Stimulated activated naive CD8-positive, alpha-beta T cell treated with anti-CD3 and anti-CD28 coated beads, Interleukin-15, Interleukin-2, amounts not matched to agents 100 ng/mL and 50 ng/mL, for 24 hours (primary cell): ENCODE measurements around the gene SUMF1.
A peak's percentile ranks its signal among the peaks of the same experiment; 100 is the strongest.
"Not testable (repeated sequence)": the region's sequence is repeated elsewhere in the genome, so short reads cannot be mapped to it uniquely, and the experiment has no call there.

Source experiments
- H3K27ac Mint-ChIP-seq: one replicate; pipeline ENCODE4 v1.8.0; 2021; ENCODE audit warnings: mild to moderate bottlenecking, mixed read lengths
- H3K27me3 Mint-ChIP-seq: one replicate; pipeline ENCODE4 v1.8.0; 2021; ENCODE audit warnings: mixed read lengths
- H3K36me3 Mint-ChIP-seq: one replicate; pipeline ENCODE4 v1.8.0; 2021; ENCODE audit warnings: low read depth, mixed read lengths
- H3K4me1 Mint-ChIP-seq: one replicate; pipeline ENCODE4 v1.8.0; 2021; ENCODE audit warnings: low read depth, mixed read lengths
- H3K4me3 Mint-ChIP-seq: one replicate; pipeline ENCODE4 v1.8.0; 2021; ENCODE audit warnings: mild to moderate bottlenecking, mixed read lengths
- H3K9me3 Mint-ChIP-seq: one replicate; pipeline ENCODE4 v1.8.0; 2021; ENCODE audit warnings: mixed read lengths

Gene SUMF1

GRCh38 chr3:4340411-4341335, 126.4 kb downstream of the SUMF1 start:
- Mint-ChIP-seq H3K27me3 (no peaks in the 10 kb centered on the region), H3K27ac (peak overlapping the region; percentile 5), H3K36me3 (peaks cover 6% of the 10 kb centered on the region), H3K9me3 (no peaks in the 10 kb centered on the region), H3K4me3 (no peak overlapping the region), H3K4me1 (no peaks in the 10 kb centered on the region)

GRCh38 chr3:4340077-4340410, 127.0 kb downstream of the SUMF1 start:
- Mint-ChIP-seq H3K9me3 (no peaks in the 10 kb centered on the region), H3K27ac (no peak overlapping the region), H3K27me3 (no peaks in the 10 kb centered on the region), H3K4me3 (no peak overlapping the region), H3K4me1 (no peaks in the 10 kb centered on the region), H3K36me3 (peaks cover 6% of the 10 kb centered on the region)

- no peaks in the 10 kb centered on the region for H3K27me3 Mint-ChIP-seq
Observed at GRCh38 chr3:4338751-4339150, 128.3 kb downstream of the SUMF1 start.

GRCh38 chr3:4336850-4337546, 130.1 kb downstream of the SUMF1 start:
- H3K27me3 Mint-ChIP-seq, result no peaks in the 10 kb centered on the region
- H3K36me3 Mint-ChIP-seq, result peaks cover 6% of the 10 kb centered on the region
- no peak overlapping the region for H3K4me3 Mint-ChIP-seq
- H3K27ac Mint-ChIP-seq, result no peak overlapping the region
- no peaks in the 10 kb centered on the region for H3K4me1 Mint-ChIP-seq
- no peaks in the 10 kb centered on the region for H3K9me3 Mint-ChIP-seq

More at GRCh38 chr3:4338751-4339150, 128.3 kb downstream of the SUMF1 start:
- Mint-ChIP-seq H3K9me3 (no peaks in the 10 kb centered on the region), H3K4me1 (no peaks in the 10 kb centered on the region), H3K4me3 (no peak overlapping the region), H3K36me3 (peaks cover 6% of the 10 kb centered on the region), H3K27ac (no peak overlapping the region)

GRCh38 chr3:4335840-4336562, 131.1 kb downstream of the SUMF1 start:
- Mint-ChIP-seq H3K9me3 (no peaks in the 10 kb centered on the region), H3K4me3 (no peak overlapping the region), H3K4me1 (no peaks in the 10 kb centered on the region), H3K36me3 (peaks cover 6% of the 10 kb centered on the region), H3K27me3 (no peaks in the 10 kb centered on the region), H3K27ac (no peak overlapping the region)

- H3K27me3 Mint-ChIP-seq, result no peaks in the 10 kb centered on the region
- H3K4me1 Mint-ChIP-seq, result no peaks in the 10 kb centered on the region
- no peak overlapping the region for H3K4me3 Mint-ChIP-seq
- peaks cover 8% of the 10 kb centered on the region for H3K9me3 Mint-ChIP-seq
- H3K36me3 Mint-ChIP-seq, result peaks cover 5% of the 10 kb centered on the region
- H3K27ac Mint-ChIP-seq, result no peak overlapping the region
Observed at GRCh38 chr3:4334548-4334947, 132.5 kb downstream of the SUMF1 start.

GRCh38 chr3:4332991-4333390, 134.1 kb downstream of the SUMF1 start:
- Mint-ChIP-seq H3K9me3 (peaks cover 16% of the 10 kb centered on the region), H3K27ac (no peak overlapping the region), H3K4me3 (no peak overlapping the region)

GRCh38 chr3:4332574-4332973, 134.5 kb downstream of the SUMF1 start:
- H3K4me3 Mint-ChIP-seq, result no peak overlapping the region
- H3K36me3 Mint-ChIP-seq, result peaks cover 18% of the 10 kb centered on the region
- H3K4me1 Mint-ChIP-seq, result no peaks in the 10 kb centered on the region
- peaks cover 16% of the 10 kb centered on the region for H3K9me3 Mint-ChIP-seq
- no peaks in the 10 kb centered on the region for H3K27me3 Mint-ChIP-seq
- H3K27ac Mint-ChIP-seq, result no peak overlapping the region

More at GRCh38 chr3:4332991-4333390, 134.1 kb downstream of the SUMF1 start:
- Mint-ChIP-seq H3K36me3 (peaks cover 18% of the 10 kb centered on the region), H3K27me3 (no peaks in the 10 kb centered on the region), H3K4me1 (no peaks in the 10 kb centered on the region)

GRCh38 chr3:4332111-4332510, 135.0 kb downstream of the SUMF1 start:
- Mint-ChIP-seq H3K27me3 (no peaks in the 10 kb centered on the region), H3K36me3 (peaks cover 20% of the 10 kb centered on the region), H3K4me1 (no peaks in the 10 kb centered on the region), H3K4me3 (no peak overlapping the region), H3K27ac (no peak overlapping the region), H3K9me3 (peaks cover 19% of the 10 kb centered on the region)

GRCh38 chr3:4329806-4330205, 137.3 kb downstream of the SUMF1 start:
- peaks cover 21% of the 10 kb centered on the region for H3K9me3 Mint-ChIP-seq
- H3K36me3 Mint-ChIP-seq, result peaks cover 22% of the 10 kb centered on the region
- not testable (repeated sequence) for H3K27me3 Mint-ChIP-seq, H3K4me1 Mint-ChIP-seq, H3K27ac Mint-ChIP-seq, H3K4me3 Mint-ChIP-seq

GRCh38 chr3:4326868-4327267, 140.2 kb downstream of the SUMF1 start:
- Mint-ChIP-seq H3K27ac (no peak overlapping the region), H3K4me1 (no peaks in the 10 kb centered on the region), H3K36me3 (peaks cover 22% of the 10 kb centered on the region), H3K9me3 (peaks cover 21% of the 10 kb centered on the region), H3K4me3 (no peak overlapping the region), H3K27me3 (no peaks in the 10 kb centered on the region)

GRCh38 chr3:4323246-4324027, 143.6 kb downstream of the SUMF1 start:
- Mint-ChIP-seq H3K27me3 (no peaks in the 10 kb centered on the region), H3K36me3 (peaks cover 10% of the 10 kb centered on the region), H3K4me3 (no peak overlapping the region), H3K9me3 (peaks cover 5% of the 10 kb centered on the region), H3K27ac (no peak overlapping the region), H3K4me1 (no peaks in the 10 kb centered on the region)

GRCh38 chr3:4322635-4323034, 144.4 kb downstream of the SUMF1 start:
- Mint-ChIP-seq H3K27me3 (no peaks in the 10 kb centered on the region), H3K36me3 (peaks cover 16% of the 10 kb centered on the region), H3K27ac (no peak overlapping the region), H3K9me3 (peaks cover 4% of the 10 kb centered on the region), H3K4me3 (no peak overlapping the region), H3K4me1 (no peaks in the 10 kb centered on the region)

- H3K27me3 Mint-ChIP-seq, result no peaks in the 10 kb centered on the region
- no peaks in the 10 kb centered on the region for H3K9me3 Mint-ChIP-seq
- H3K4me1 Mint-ChIP-seq, result no peaks in the 10 kb centered on the region
- H3K4me3 Mint-ChIP-seq, result no peak overlapping the region
- H3K27ac Mint-ChIP-seq, result no peak overlapping the region
- peaks cover 18% of the 10 kb centered on the region for H3K36me3 Mint-ChIP-seq
Observed at GRCh38 chr3:4321732-4322131, 145.3 kb downstream of the SUMF1 start.
